DOHH2 (cell line): ENCODE results near the gene ZNF462.

Experiments used
- H3F3A ChIP-seq: fragments of 200-600 bp; sonication (generic), shearing (Covaris generic); 2 replicates; pipeline ENCODE4 v1.6.0; 2016; ENCODE audit warnings: antibody characterized with exemption, mild to moderate bottlenecking; ENCODE audit not compliant: control insufficient read depth, insufficient read depth
- H3K27ac ChIP-seq: fragments of 200-600 bp; sonication (generic); 2 replicates; pipeline ENCODE4 v1.5.1; 2014; ENCODE audit warnings: low read depth, mild to moderate bottlenecking, low read length, moderate library complexity
- H3K27me3 ChIP-seq: fragments of 200-600 bp; sonication (generic); 2 replicates; pipeline ENCODE4 v1.6.1; 2014; ENCODE audit warnings: mild to moderate bottlenecking, low read length, mixed read lengths; ENCODE audit not compliant: control insufficient read depth
- H3K36me3 ChIP-seq: fragments of 200-600 bp; sonication (generic); 2 replicates; pipeline ENCODE4 v1.6.1; 2014; ENCODE audit warnings: mild to moderate bottlenecking, low read length, moderate library complexity, mixed read lengths; ENCODE audit not compliant: control insufficient read depth
- H3K4me1 ChIP-seq: fragments of 200-600 bp; sonication (generic); 2 replicates; pipeline ENCODE4 v1.6.1; 2014; ENCODE audit warnings: mild to moderate bottlenecking, low read length, mixed read lengths; ENCODE audit not compliant: control insufficient read depth
- H3K4me2 ChIP-seq: fragments of 200-600 bp; sonication (generic); 2 replicates; pipeline ENCODE4 v1.6.0; 2014; ENCODE audit warnings: mild to moderate bottlenecking, low read length, moderate library complexity
- H3K4me3 ChIP-seq: fragments of 200-600 bp; sonication (generic); 2 replicates; pipeline ENCODE4 v1.5.1; 2014; ENCODE audit warnings: mild to moderate bottlenecking, low read length, mixed read lengths
- H3K79me2 ChIP-seq: fragments of 200-600 bp; sonication (generic); 2 replicates; pipeline ENCODE4 v1.6.1; 2014; ENCODE audit warnings: mild to moderate bottlenecking, low read length, mixed read lengths; ENCODE audit not compliant: control insufficient read depth
- H3K9me2 ChIP-seq: fragments of 200-600 bp; sonication (generic); replicated peaks from 2 replicates; pipeline ENCODE4 v1.6.1; 2014; ENCODE audit warnings: mild to moderate bottlenecking, low read length, mixed read lengths; ENCODE audit not compliant: control insufficient read depth
- H3K9me3 ChIP-seq: fragments of 200-600 bp; sonication (generic); 2 replicates; pipeline ENCODE4 v1.6.1; 2014; ENCODE audit warnings: antibody characterized with exemption, low read length, mixed read lengths; ENCODE audit not compliant: control insufficient read depth, insufficient read depth
- H4K20me1 ChIP-seq: fragments of 200-600 bp; sonication (generic); 2 replicates; pipeline ENCODE4 v1.6.0; 2014; ENCODE audit warnings: low read depth, mild to moderate bottlenecking, antibody characterized with exemption, low read length, moderate library complexity; ENCODE audit not compliant: control insufficient read depth, insufficient read depth
- EZH2phosphoT487 ChIP-seq: fragments of 200-600 bp; sonication (generic); IDR thresholded peaks from 2 replicates; pipeline ENCODE4 v1.6.1; 2017; ENCODE audit warnings: borderline replicate concordance, mild to moderate bottlenecking, antibody characterized with exemption, low read length, moderate library complexity, mixed read lengths
- TF ChIP-seq, protein P1 (sequence below): fragments of 200-600 bp; sonication (generic); IDR thresholded peaks from one replicate; pipeline ENCODE4 v1.5.1; 2014; ENCODE audit warnings: antibody characterized with exemption, mild to moderate bottlenecking, low read depth, low read length; ENCODE audit not compliant: poor library complexity, severe bottlenecking

ZNF462 gene

DNA sequence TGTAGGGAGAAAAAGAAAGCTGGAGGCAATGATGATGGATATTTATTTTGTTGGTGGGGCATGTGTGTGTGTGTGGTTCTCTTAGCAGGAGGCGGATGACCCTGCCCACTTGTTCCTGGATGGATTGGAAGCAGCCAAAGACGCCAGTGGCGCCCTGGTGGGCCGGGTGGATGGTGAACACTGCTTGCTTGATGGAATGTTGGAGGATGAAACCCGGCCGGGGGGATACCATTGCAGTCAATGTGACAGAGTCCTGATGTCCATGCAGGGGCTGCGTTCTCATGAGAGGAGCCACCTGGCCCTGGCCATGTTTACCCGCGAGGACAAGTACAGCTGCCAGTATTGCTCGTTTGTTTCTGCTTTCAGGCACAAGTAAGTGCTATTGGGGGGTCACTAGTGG is 69.2 kb downstream of the ZNF462 start:
- Histone ChIP-seq H3K79me2 (no peaks in the 10 kb centered on the region), H3K36me3 (no peaks in the 10 kb centered on the region)

DNA sequence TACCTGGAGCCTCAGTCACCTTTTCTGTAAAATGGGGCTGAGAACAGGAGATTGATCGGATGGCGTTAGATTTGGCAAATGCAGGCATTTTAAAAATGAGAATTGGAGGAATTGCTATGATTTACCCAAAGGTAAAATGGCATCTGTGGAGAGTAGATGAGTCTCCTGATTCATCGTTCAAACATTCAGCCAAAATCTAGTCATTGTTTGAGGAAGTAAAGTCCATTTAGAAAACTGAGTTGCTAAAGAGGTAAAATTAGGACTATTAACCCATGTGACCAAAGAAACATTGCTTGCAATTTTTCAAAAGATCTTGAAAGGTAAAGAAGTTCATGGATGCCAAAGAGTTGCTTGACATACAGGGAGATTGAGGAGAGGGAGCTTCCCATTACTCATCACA is 69.7 kb downstream of the ZNF462 start:
- H3K36me3 ChIP-seq, result no peaks in the 10 kb centered on the region
- no peak overlapping the region for H3K4me2 ChIP-seq
- H3K4me1 ChIP-seq, result no peaks in the 10 kb centered on the region
- no peaks in the 10 kb centered on the region for H3K27me3 ChIP-seq
- H3K79me2 ChIP-seq, result no peaks in the 10 kb centered on the region
- no peak overlapping the region for H3K27ac ChIP-seq
- no peak overlapping the region for H3K4me3 ChIP-seq
- TF ChIP-seq, protein P1, sequence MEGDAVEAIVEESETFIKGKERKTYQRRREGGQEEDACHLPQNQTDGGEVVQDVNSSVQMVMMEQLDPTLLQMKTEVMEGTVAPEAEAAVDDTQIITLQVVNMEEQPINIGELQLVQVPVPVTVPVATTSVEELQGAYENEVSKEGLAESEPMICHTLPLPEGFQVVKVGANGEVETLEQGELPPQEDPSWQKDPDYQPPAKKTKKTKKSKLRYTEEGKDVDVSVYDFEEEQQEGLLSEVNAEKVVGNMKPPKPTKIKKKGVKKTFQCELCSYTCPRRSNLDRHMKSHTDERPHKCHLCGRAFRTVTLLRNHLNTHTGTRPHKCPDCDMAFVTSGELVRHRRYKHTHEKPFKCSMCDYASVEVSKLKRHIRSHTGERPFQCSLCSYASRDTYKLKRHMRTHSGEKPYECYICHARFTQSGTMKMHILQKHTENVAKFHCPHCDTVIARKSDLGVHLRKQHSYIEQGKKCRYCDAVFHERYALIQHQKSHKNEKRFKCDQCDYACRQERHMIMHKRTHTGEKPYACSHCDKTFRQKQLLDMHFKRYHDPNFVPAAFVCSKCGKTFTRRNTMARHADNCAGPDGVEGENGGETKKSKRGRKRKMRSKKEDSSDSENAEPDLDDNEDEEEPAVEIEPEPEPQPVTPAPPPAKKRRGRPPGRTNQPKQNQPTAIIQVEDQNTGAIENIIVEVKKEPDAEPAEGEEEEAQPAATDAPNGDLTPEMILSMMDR, result no peak
- TF ChIP-seq EZH2phosphoT487, result no peak
- H3K9me3 ChIP-seq, result peaks cover 2% of the 10 kb centered on the region; the same call in 1 of the 2 replicates
- no peaks in the 10 kb centered on the region for H4K20me1 ChIP-seq
- H3F3A ChIP-seq, result no peaks in the 10 kb centered on the region
- no peaks in the 10 kb centered on the region for H3K9me2 ChIP-seq

More for the DNA sequence above, 69.2 kb downstream of the ZNF462 start:
- Histone ChIP-seq H3K4me1 (no peaks in the 10 kb centered on the region), H3K4me3 (no peak overlapping the region), H4K20me1 (no peaks in the 10 kb centered on the region), H3K9me2 (no peaks in the 10 kb centered on the region), H3K9me3 (peaks cover 2% of the 10 kb centered on the region; the same call in 1 of the 2 replicates), H3K27ac (no peak overlapping the region), H3K27me3 (no peaks in the 10 kb centered on the region), H3F3A (no peaks in the 10 kb centered on the region), H3K4me2 (no peak overlapping the region)
- TF ChIP-seq, protein P1, result no peak
- TF ChIP-seq EZH2phosphoT487, result no peak

DNA sequence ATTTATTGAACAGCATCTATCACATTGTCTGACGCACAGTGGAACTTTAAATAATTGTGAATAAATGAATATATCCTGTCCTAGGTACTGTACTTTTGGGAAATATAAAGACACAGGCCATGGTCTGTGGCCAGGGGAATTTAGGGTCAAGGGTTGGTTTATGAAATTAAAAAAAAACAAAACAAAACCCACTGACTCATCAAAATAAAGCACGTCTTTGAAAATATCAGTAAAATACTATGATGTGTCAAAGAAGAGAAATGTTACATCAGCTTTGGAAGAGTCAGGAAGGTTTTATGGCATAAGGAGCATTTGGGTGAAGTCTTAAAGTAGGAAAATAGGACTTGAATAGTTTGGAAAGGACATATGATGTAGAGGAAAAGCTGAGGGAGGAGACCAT is 70.5 kb downstream of the ZNF462 start:
- no peaks in the 10 kb centered on the region for H3K36me3 ChIP-seq
- peaks cover 2% of the 10 kb centered on the region; the same call in 1 of the 2 replicates for H3K9me3 ChIP-seq
- no peaks in the 10 kb centered on the region for H3F3A ChIP-seq
- H3K27me3 ChIP-seq, result no peaks in the 10 kb centered on the region
- H3K4me3 ChIP-seq, result no peak overlapping the region
- no peaks in the 10 kb centered on the region for H3K79me2 ChIP-seq
- no peaks in the 10 kb centered on the region for H3K9me2 ChIP-seq
- no peak overlapping the region for H3K4me2 ChIP-seq
- no peaks in the 10 kb centered on the region for H4K20me1 ChIP-seq
- no peak overlapping the region for H3K27ac ChIP-seq
- no peaks in the 10 kb centered on the region for H3K4me1 ChIP-seq
- TF ChIP-seq, protein P1, result no peak
- TF ChIP-seq EZH2phosphoT487, result no peak
